Stimulated activated CD4-positive, alpha-beta T cell treated with anti-CD3 and anti-CD28 coated beads, TNF-alpha, amount 100 ng/mL, for 48 hours (primary cell): ENCODE data around the gene CCNA1.

Experiments used
- DNase-seq, 3 donors: peaks; one replicate each; pipeline ENCODE4 v3.0.0-alpha.2; 2020; ENCODE audit warnings: low read depth in 3 of 3

CCNA1 gene

GRCh38 chr13:36453516-36453915, 21.2 kb downstream of the CCNA1 start:
- no peak for DNase-seq

GRCh38 chr13:36454121-36454520, 21.8 kb downstream of the CCNA1 start:
- DNase-seq, result no peak

- DNase-seq, result no peak
Observed at GRCh38 chr13:36454987-36455386, 22.7 kb downstream of the CCNA1 start.

GRCh38 chr13:36456577-36456976, 24.3 kb downstream of the CCNA1 start:
- no peak for DNase-seq

- DNase-seq, result no peak
Observed at GRCh38 chr13:36461506-36461905, 29.2 kb downstream of the CCNA1 start.

GRCh38 chr13:36475468-36475867, 43.2 kb downstream of the CCNA1 start:
- no peak for DNase-seq

GRCh38 chr13:36476661-36477060, 44.4 kb downstream of the CCNA1 start:
- DNase-seq, result no peak

GRCh38 chr13:36480726-36481427, 48.6 kb downstream of the CCNA1 start:
- DNase-seq, result no peak

- no peak for DNase-seq
Observed at GRCh38 chr13:36490055-36490454, 57.8 kb downstream of the CCNA1 start.
